IMR-90 (cell line): Measurements from ENCODE around the gene COLEC11. TPM values are rescaled to one million over a fixed set of nuclear protein-coding genes. Genes with fewer than 3 reads are reported as not detected.

ENCODE experiments used
- ATAC-seq: fragments of 200-7000 bp; cut with Tn5 transposase; 2 replicates; pipeline ENCODE4 v1.9.1; 2020; ENCODE audit warnings: low read depth, mild to moderate bottlenecking, moderate library complexity
- BruUV-seq: library from RNA; stranded (reverse); fragments of 400-500 nt; replicated peaks from 2 replicates; lab custom pipeline; 2021; lab: Mats Ljungman, UMichigan
- CTCF ChIA-PET: fragments of 300-600 bp; formaldehyde crosslinking; extraction: SDS; loops from one replicate; lab custom pipeline; 2021; ENCODE audit warnings: antibody characterized with exemption; lab: Yijun Ruan, JAX
- POLR2A ChIA-PET: fragments of 300-600 bp; sonication (Branson Sonifier 250); formaldehyde crosslinking; loops from one replicate; lab custom pipeline; 2022; ENCODE audit warnings: antibody characterized with exemption; ENCODE audit not compliant: unreplicated experiment; lab: Charles Lee
- DNase-seq: peaks from one replicate; pipeline ENCODE4 v3.0.0; 2013
- H2AFZ ChIP-seq: replicated peaks from 2 replicates; pipeline ENCODE3; 2013; ENCODE audit warnings: low read length, mild to moderate bottlenecking; ENCODE audit not compliant: poor library complexity
- H2AK5ac ChIP-seq: 2 replicates; pipeline ENCODE4 v1.6.1; 2013; ENCODE audit warnings: low read depth, low read length, inconsistent platforms
- H2AK9ac ChIP-seq: replicated peaks from 2 replicates; pipeline ENCODE3; 2013; ENCODE audit warnings: mild to moderate bottlenecking, low read depth, low read length, moderate library complexity; ENCODE audit not compliant: poor library complexity
- H2BK120ac ChIP-seq: 2 replicates; pipeline ENCODE4 v1.6.1; 2013; ENCODE audit warnings: low read depth, low read length, inconsistent platforms
- H2BK15ac ChIP-seq: 3 replicates; pipeline ENCODE4 v1.6.1; 2013; ENCODE audit warnings: low read depth, low read length, inconsistent platforms
- H2BK20ac ChIP-seq: 2 replicates; pipeline ENCODE4 v1.6.1; 2013; ENCODE audit warnings: low read depth, mild to moderate bottlenecking, inconsistent platforms, low read length, moderate library complexity
- H2BK5ac ChIP-seq: 2 replicates; pipeline ENCODE4 v1.6.1; 2013; ENCODE audit warnings: mild to moderate bottlenecking, low read depth, low read length, inconsistent platforms; ENCODE audit not compliant: poor library complexity, severe bottlenecking
- H3K14ac ChIP-seq: replicated peaks from 2 replicates; pipeline ENCODE4 v1.6.1; 2013; ENCODE audit warnings: low read depth, low read length, inconsistent platforms
- H3K18ac ChIP-seq: 2 replicates; pipeline ENCODE4 v1.6.1; 2013; ENCODE audit warnings: low read depth, low read length, control low read depth
- H3K23ac ChIP-seq: 2 replicates; pipeline ENCODE4 v1.6.1; 2013; ENCODE audit warnings: low read depth, low read length, inconsistent platforms
- H3K27ac ChIP-seq: 2 replicates; pipeline ENCODE4 v1.5.1; 2013; ENCODE audit warnings: mild to moderate bottlenecking, control low read depth, low read length; ENCODE audit not compliant: insufficient read depth
- H3K27me3 ChIP-seq: 2 replicates; pipeline ENCODE4 v1.6.1; 2013; ENCODE audit warnings: low read length; ENCODE audit not compliant: control insufficient read depth, insufficient read depth
- H3K36me3 ChIP-seq: 2 replicates; pipeline ENCODE4 v1.6.1; 2013; ENCODE audit warnings: low read length, mixed read lengths; ENCODE audit not compliant: control insufficient read depth, insufficient read depth
- H3K4ac ChIP-seq: 2 replicates; pipeline ENCODE4 v1.6.1; 2013; ENCODE audit warnings: low read depth, low read length, inconsistent platforms
- H3K4me1 ChIP-seq: 2 replicates; pipeline ENCODE4 v1.6.1; 2013; ENCODE audit warnings: low read length, mixed read lengths; ENCODE audit not compliant: control insufficient read depth, insufficient read depth
- H3K4me2 ChIP-seq: 2 replicates; pipeline ENCODE4 v1.6.1; 2013; ENCODE audit warnings: low read depth, mild to moderate bottlenecking, control low read depth, low read length, moderate library complexity
- H3K4me3 ChIP-seq: 2 replicates; pipeline ENCODE4 v1.5.1; 2013; ENCODE audit warnings: low read depth, mild to moderate bottlenecking, control low read depth, low read length, moderate library complexity; ENCODE audit not compliant: insufficient read depth
- H3K56ac ChIP-seq: 2 replicates; pipeline ENCODE4 v1.6.1; 2013; ENCODE audit warnings: low read length, inconsistent platforms; ENCODE audit not compliant: insufficient read depth; ENCODE audit errors: extremely low read depth
- H3K79me1 ChIP-seq, 2 experiments: 2 replicates each; pipeline ENCODE4 v1.6.1; 2013; ENCODE audit warnings: low read length in 2 of 2, inconsistent platforms in 1 of 2, low read depth in 1 of 2
- H3K9ac ChIP-seq: 2 replicates; pipeline ENCODE4 v1.6.1; 2013; ENCODE audit warnings: low read depth, low read length, control low read depth
- H3K9me1 ChIP-seq: 2 replicates; pipeline ENCODE4 v1.6.1; 2013; ENCODE audit warnings: low read length, inconsistent platforms; ENCODE audit not compliant: insufficient read depth
- H3K9me3 ChIP-seq: 2 replicates; pipeline ENCODE4 v1.6.1; 2013; ENCODE audit warnings: low read length; ENCODE audit not compliant: control insufficient read depth, insufficient read depth
- H4K20me1 ChIP-seq: 2 replicates; pipeline ENCODE4 v1.6.1; 2013; ENCODE audit warnings: low read length, inconsistent platforms; ENCODE audit not compliant: insufficient read depth
- H4K5ac ChIP-seq: 2 replicates; pipeline ENCODE4 v1.6.1; 2013; ENCODE audit warnings: mild to moderate bottlenecking, low read depth, low read length, control low read depth
- H4K8ac ChIP-seq, 2 experiments: 2 replicates each; pipeline ENCODE4 v1.6.1; 2013; ENCODE audit warnings: low read depth in 2 of 2, low read length in 2 of 2, control low read depth in 1 of 2, inconsistent platforms in 1 of 2
- H4K91ac ChIP-seq: 2 replicates; pipeline ENCODE4 v1.6.1; 2013; ENCODE audit warnings: low read depth, low read length, inconsistent platforms; ENCODE audit not compliant: insufficient read depth
- MXI1 ChIP-seq: IDR thresholded peaks from 2 replicates; pipeline ENCODE4 v1.6.1; 2012; ENCODE audit warnings: low read depth, mild to moderate bottlenecking, low read length, moderate library complexity, borderline replicate concordance
- RCOR1 ChIP-seq: IDR thresholded peaks from 2 replicates; pipeline ENCODE4 v1.6.1; 2012; ENCODE audit warnings: mild to moderate bottlenecking, low read length, improper control_type of control experiment; ENCODE audit not compliant: insufficient replicate concordance
- RFX5 ChIP-seq: IDR thresholded peaks from 2 replicates; pipeline ENCODE4 v1.8.0; 2012; ENCODE audit warnings: low read depth, mild to moderate bottlenecking, low read length, moderate library complexity
- WGBS, 2 experiments: methylation state at CpG; one replicate each; pipeline versions ENCODE4 v1.1.5 to v1.1.7; 2013; ENCODE audit warnings: missing lambda C conversion rate in 2 of 2; ENCODE audit not compliant: insufficient read length in 1 of 2; ENCODE audit errors: extremely low coverage in 2 of 2; 5-methylcytosine and 5-hydroxymethylcytosine counted together
- dilution Hi-C: fragments of 300-500 bp; cut with HindIII; formaldehyde crosslinking; loops from one replicate; pipeline ENCODE4 v1.14.3; 2018; ENCODE audit warnings: low sequenced_read_pairs; ENCODE audit not compliant: unreplicated experiment
- in situ Hi-C: fragments of 300-500 bp; cut with MboI; formaldehyde crosslinking; loops from 3 replicates; pipeline ENCODE4 v1.14.3; 2019; ENCODE audit warnings: low sequenced_read_pairs, inconsistent platforms, mixed read lengths
- intact Hi-C: fragments of 100-400 bp; cut with micrococcal nuclease; formaldehyde crosslinking; loops from 2 replicates; pipeline ENCODE4 v1.10.0; 2022
- polyA plus RNA-seq, 3 experiments: library from polyadenylated mRNA; depleted of rRNA; stranded (reverse); fragments of >200 nt; gene quantifications; 2 replicates each; pipeline ENCODE4 v1.2.3, GENCODE V29; 2012; ENCODE audit warnings: low replicate concordance in 1 of 3
- total RNA-seq: library from RNA; depleted of rRNA; stranded (reverse); fragments of >200 nt; gene quantifications from 2 replicates; pipeline ENCODE4 v1.2.3, GENCODE V29; 2012

COLEC11 gene
- total and polyA plus RNA-seq, 2 of the 4 experiments (the other 2 are of a cell fraction) = under 0.01 to 0.24 TPM

GRCh38 chr2:3637692-3638455, 43.0 kb downstream of the COLEC11 start:
- Histone ChIP-seq H4K8ac (no peak overlapping the region), H3K4me2 (no peak overlapping the region), H2BK5ac (no peak overlapping the region), H3K36me3 (no peaks in the 10 kb centered on the region), H3K4me3 (no peak overlapping the region), H4K91ac (no peak overlapping the region), H3K4me1 (no peaks in the 10 kb centered on the region; the same call in 1 of the 2 replicates), H2BK120ac (no peak overlapping the region), H2AK5ac (no peak overlapping the region), H2BK20ac (no peak overlapping the region), H2BK15ac (no peak overlapping the region), H3K23ac (no peak overlapping the region), H4K5ac (no peak overlapping the region), H3K14ac (no peak overlapping the region), H3K4ac (no peak overlapping the region), H2AK9ac (no peak overlapping the region), H3K27me3 (peaks cover 9% of the 10 kb centered on the region; the same call in 1 of the 2 replicates), H4K20me1 (no peaks in the 10 kb centered on the region), H2AFZ (no peak overlapping the region), H3K9ac (no peak overlapping the region), H3K27ac (no peak overlapping the region), H3K56ac (no peak overlapping the region), H3K9me1 (no peaks in the 10 kb centered on the region), H3K18ac (no peak overlapping the region), H3K9me3 (no peaks in the 10 kb centered on the region), H3K79me1 (no peaks in the 10 kb centered on the region)
- BruUV-seq = no TSS peak
- ChIA-PET CTCF (no interaction called here), POLR2A (no interaction called here)
- no peak for ATAC-seq
- intact Hi-C loops = no loop called here
- in situ Hi-C loops = no loop called here
- 86% methylated on average over 18 of the region's 30 CpGs; no CpG with 5 or more reads in 1 of the 2 experiments for WGBS, 2 experiments
- TF ChIP-seq MXI1 (no peak), RFX5 (no peak), RCOR1 (no peak)
- dilution Hi-C loops = no loop called here
- DNase-seq = no peak
